CD4-positive, alpha-beta memory T cell (primary cell): ENCODE measurements around the gene AFTPH. TPM values are rescaled to one million over a fixed set of nuclear protein-coding genes. Genes with fewer than 3 reads are reported as not detected.
A peak's percentile ranks its signal among the peaks of the same experiment; 100 is the strongest.

Experiments used
- CTCF ChIA-PET: fragments of 350-600 bp; sonication (Branson Sonifier 250); formaldehyde crosslinking; loops from one replicate; lab custom pipeline; 2021; ENCODE audit warnings: inconsistent platforms; ENCODE audit not compliant: partially characterized antibody; lab: Charles Lee
- POLR2A ChIA-PET: fragments of 350-600 bp; sonication (Branson Sonifier 250); formaldehyde crosslinking; loops from one replicate; lab custom pipeline; 2021; ENCODE audit not compliant: partially characterized antibody; lab: Charles Lee
- DNase-seq, 5 donors: peaks; one replicate each; pipeline versions ENCODE4 v3.0.0 to v3.0.0-alpha.2; 2020 to 2022; ENCODE audit warnings: mixed read lengths in 1 of 5
- H3K27ac ChIP-seq: one replicate; pipeline ENCODE4 v1.7.0; 2013; ENCODE audit warnings: low read depth, low read length
- H3K27me3 ChIP-seq: 2 replicates; pipeline ENCODE4 v1.7.0; 2013; ENCODE audit warnings: mild to moderate bottlenecking, low read length, moderate library complexity; ENCODE audit not compliant: insufficient read depth
- H3K36me3 ChIP-seq: 2 replicates; pipeline ENCODE4 v1.7.0; 2013; ENCODE audit warnings: mild to moderate bottlenecking, low read length, moderate library complexity; ENCODE audit not compliant: insufficient read depth
- H3K4me1 ChIP-seq: 2 replicates; pipeline ENCODE4 v1.7.0; 2013; ENCODE audit warnings: mild to moderate bottlenecking, low read length, moderate library complexity; ENCODE audit not compliant: insufficient read depth
- H3K4me3 ChIP-seq, 2 donors: one replicate each; pipeline ENCODE4 v1.7.0; 2013; ENCODE audit warnings: low read length in 2 of 2, mild to moderate bottlenecking in 1 of 2
- H3K9me3 ChIP-seq, 2 donors: one replicate each; pipeline ENCODE4 v1.7.0; 2013; ENCODE audit warnings: low read length in 2 of 2, control low read depth in 1 of 2; ENCODE audit not compliant: control insufficient read depth in 1 of 2
- H3K27ac Mint-ChIP-seq, 7 donors: one replicate each; pipeline ENCODE4 v1.8.0; 2020 to 2021; ENCODE audit warnings: mixed read lengths in 7 of 7, mild to moderate bottlenecking in 6 of 7, inconsistent platforms in 3 of 7, moderate library complexity in 3 of 7
- H3K27me3 Mint-ChIP-seq, 2 donors: one replicate each; pipeline ENCODE4 v1.8.0; 2020 to 2021; ENCODE audit warnings: mixed read lengths in 2 of 2
- H3K36me3 Mint-ChIP-seq, 2 donors: one replicate each; pipeline ENCODE4 v1.8.0; 2020 to 2021; ENCODE audit warnings: mixed read lengths in 2 of 2, inconsistent platforms in 1 of 2, mild to moderate bottlenecking in 1 of 2
- H3K4me1 Mint-ChIP-seq, 4 donors: one replicate each; pipeline ENCODE4 v1.8.0; 2020 to 2021; ENCODE audit warnings: mixed read lengths in 4 of 4, mild to moderate bottlenecking in 1 of 4
- H3K4me3 Mint-ChIP-seq, 8 donors: one replicate each; pipeline ENCODE4 v1.8.0; 2020 to 2021; ENCODE audit warnings: mixed read lengths in 8 of 8, mild to moderate bottlenecking in 7 of 8, moderate library complexity in 6 of 8, inconsistent platforms in 3 of 8
- H3K9me3 Mint-ChIP-seq, 8 donors: one replicate each; pipeline ENCODE4 v1.8.0; 2020 to 2021; ENCODE audit warnings: mixed read lengths in 8 of 8, mild to moderate bottlenecking in 5 of 8, inconsistent platforms in 3 of 8, moderate library complexity in 1 of 8
- intact Hi-C: fragments of 100-400 bp; cut with micrococcal nuclease; formaldehyde crosslinking; loops from one replicate; pipeline ENCODE4 v1.15.1; 2023
- polyA plus RNA-seq, 2 donors: library from polyadenylated mRNA; unstranded; fragments of 300-500 nt; fragmentation: Illumina TruSeq; gene quantifications; one replicate each; pipeline ENCODE4 v1.2.3, GENCODE V29; 2021
- total RNA-seq, 2 experiments: library from RNA; stranded (reverse); gene quantifications; one replicate each; pipeline ENCODE4 v1.2.3, GENCODE V29; 2021

Gene AFTPH
- total and polyA plus RNA-seq, 4 experiments from 2014 or later = 22.8 to 48.9 (median 38.7) TPM

DNA sequence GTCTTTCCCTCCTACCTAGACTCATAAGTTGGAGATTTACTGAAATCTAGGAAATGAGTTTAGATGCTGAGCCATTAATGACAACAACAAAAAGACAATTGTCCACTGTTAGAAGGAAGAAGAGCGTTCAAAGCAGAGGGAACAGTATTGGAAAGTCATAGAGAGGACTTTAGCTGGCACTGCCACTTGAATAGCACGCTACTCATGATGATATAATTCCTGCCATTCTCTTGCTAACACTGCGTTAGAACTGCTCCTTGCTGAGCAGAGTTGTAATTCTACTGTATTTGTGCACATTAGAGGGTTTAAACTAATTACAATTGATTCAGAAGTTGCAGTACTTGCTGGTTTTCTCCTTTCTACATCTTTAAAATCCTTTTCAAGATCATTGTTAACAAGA lies 9.0 kb upstream of the AFTPH start:
- Mint-ChIP-seq H3K36me3 (no peaks in the 10 kb centered on the region), H3K9me3 (no peaks in the 10 kb centered on the region), H3K4me3 (no peak overlapping the region), H3K4me1 (no peaks in the 10 kb centered on the region), H3K27ac (no peak overlapping the region), H3K27me3 (peaks cover 0 to 2% of the 10 kb centered on the region in 2 donors)
- no peaks in the 10 kb centered on the region for H3K4me1 ChIP-seq
- no peaks in the 10 kb centered on the region for H3K9me3 ChIP-seq
- H3K36me3 ChIP-seq = no peaks in the 10 kb centered on the region
- no peaks in the 10 kb centered on the region for H3K27me3 ChIP-seq
- no peak overlapping the region for H3K4me3 ChIP-seq
- POLR2A ChIA-PET = no interaction called here
- no peak for DNase-seq
- H3K27ac ChIP-seq = no peak overlapping the region
- intact Hi-C loops = no loop called here
- CTCF ChIA-PET = interaction anchor here (1.3 kb wide), 2 partner anchors 9 to 182 kb away, joined by 3 to 6 read pairs; partner anchors contain the start of gene AFTPH

DNA sequence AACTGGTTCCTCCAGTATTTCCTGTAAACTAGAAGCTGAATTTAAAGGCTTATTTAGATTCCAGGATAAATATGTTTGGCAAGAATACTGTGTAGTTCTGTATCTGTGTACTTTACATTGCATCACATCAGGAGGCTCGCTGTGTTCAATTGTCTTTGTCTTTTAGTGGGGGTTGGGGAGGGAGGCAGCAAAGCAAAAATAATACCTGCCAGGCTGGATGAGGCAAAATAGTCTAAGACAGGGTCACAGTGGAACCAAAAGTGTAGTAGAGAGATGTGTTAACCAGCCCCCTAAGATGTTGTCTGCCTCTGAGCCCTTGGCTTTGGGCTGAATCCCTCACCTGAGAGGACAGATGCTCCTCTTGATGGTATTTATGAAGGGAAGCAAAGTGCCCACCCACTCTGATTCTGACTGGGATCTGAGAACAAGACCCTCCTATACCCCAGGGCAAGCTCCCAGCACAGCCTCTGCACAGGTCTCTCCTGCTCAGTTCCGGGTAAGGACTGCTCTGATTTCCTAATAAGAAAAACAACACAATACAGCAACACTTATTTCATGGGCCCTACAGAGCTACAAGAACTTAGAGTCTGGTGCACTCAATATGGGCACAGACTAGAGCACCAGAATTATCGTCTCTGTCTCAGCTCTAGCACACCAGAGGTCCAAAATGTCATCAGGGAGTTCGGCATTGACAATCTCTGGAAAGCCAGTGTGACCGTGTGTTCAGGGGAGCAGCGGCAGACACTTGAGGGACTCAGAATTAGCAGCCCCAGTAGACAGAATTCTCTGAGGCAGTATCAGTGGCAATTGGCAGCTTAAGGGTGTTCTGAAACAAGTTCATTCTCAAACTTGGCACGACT lies 7.2 kb upstream of the AFTPH start:
- H3K36me3 ChIP-seq = no peaks in the 10 kb centered on the region
- no peak overlapping the region for H3K4me3 ChIP-seq
- CTCF ChIA-PET = interaction anchor here (1.1 to 3.0 kb wide), 4 partner anchors 26 to 351 kb away, joined by 3 to 11 read pairs (median 6); no protein-coding TSS in a partner anchor
- H3K27ac ChIP-seq = no peak overlapping the region
- H3K9me3 ChIP-seq = no peaks in the 10 kb centered on the region
- intact Hi-C loops = no loop called here
- Mint-ChIP-seq H3K27ac (no peak overlapping the region), H3K36me3 (no peaks in the 10 kb centered on the region), H3K9me3 (no peaks in the 10 kb centered on the region), H3K4me1 (no peaks in the 10 kb centered on the region), H3K4me3 (no peak overlapping the region), H3K27me3 (peaks cover 0 to 2% of the 10 kb centered on the region in 2 donors)
- H3K27me3 ChIP-seq = no peaks in the 10 kb centered on the region
- no peak for DNase-seq
- no peaks in the 10 kb centered on the region for H3K4me1 ChIP-seq
- POLR2A ChIA-PET = no interaction called here

DNA sequence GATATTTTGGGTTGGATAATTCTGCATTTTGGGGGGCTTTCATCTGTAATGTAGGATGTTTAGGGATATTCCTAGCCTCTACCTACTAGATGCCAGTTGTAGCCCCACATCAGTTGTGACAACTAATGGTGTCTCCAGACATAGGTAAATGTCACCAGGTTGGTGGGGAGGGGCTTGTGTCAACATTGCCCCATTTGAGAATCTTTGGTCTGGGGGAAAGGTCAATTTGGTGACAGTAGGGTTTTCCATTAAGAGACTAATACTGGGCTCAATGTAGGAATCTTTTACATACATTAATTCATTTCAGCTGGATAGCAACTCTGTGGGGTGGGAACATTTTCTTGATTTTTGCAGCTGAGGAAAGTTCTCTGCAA lies 6.6 kb upstream of the AFTPH start:
- H3K4me3 Mint-ChIP-seq = no peak overlapping the region
- H3K9me3 Mint-ChIP-seq = no peaks in the 10 kb centered on the region
- H3K27me3 Mint-ChIP-seq = peaks cover 0 to 2% of the 10 kb centered on the region in 2 donors
- CTCF ChIA-PET = interaction anchor here (1.1 to 3.0 kb wide), 4 partner anchors 11 to 350 kb away, joined by 3 to 11 read pairs (median 6); no protein-coding TSS in a partner anchor
- no peaks in the 10 kb centered on the region for H3K36me3 ChIP-seq
- H3K4me1 Mint-ChIP-seq = peaks cover 0 to under 1% (median 0%) of the 10 kb centered on the region in 4 donors
- no peaks in the 10 kb centered on the region for H3K9me3 ChIP-seq
- H3K27ac Mint-ChIP-seq = no peak overlapping the region
- POLR2A ChIA-PET = no interaction called here
- no peak for DNase-seq
- intact Hi-C loops = no loop called here
- H3K27me3 ChIP-seq = no peaks in the 10 kb centered on the region
- peaks cover under 1% of the 10 kb centered on the region for H3K4me1 ChIP-seq
- H3K27ac ChIP-seq = no peak overlapping the region
- no peaks in the 10 kb centered on the region for H3K36me3 Mint-ChIP-seq
- H3K4me3 ChIP-seq = no peak overlapping the region

DNA sequence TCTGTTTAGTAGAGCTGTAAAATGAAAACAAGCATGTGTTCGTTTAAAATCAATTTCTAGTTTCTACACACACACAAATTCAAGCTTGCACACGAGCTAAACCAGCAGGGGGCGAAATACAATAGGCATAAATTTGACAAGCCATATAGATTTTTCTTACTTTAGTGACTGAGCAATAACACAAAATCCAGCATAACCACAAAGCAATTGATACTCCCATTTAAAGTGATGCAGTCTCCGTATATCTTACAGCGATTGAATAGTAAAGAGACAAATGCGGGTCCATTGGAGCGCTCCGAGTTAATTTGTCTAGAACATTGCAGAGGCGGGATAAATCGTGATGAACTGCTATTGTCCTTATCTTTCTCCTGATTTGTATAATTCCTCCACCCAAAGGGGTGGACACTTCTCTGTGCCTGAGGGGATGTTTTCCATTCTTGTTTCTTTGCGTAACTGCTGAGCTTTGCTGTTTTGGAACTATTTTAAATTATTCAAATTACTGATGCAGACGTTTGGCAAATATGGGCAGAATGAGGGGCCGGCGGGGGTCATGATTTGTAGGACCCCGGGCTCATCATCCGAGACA lies 1.2 kb upstream of the AFTPH start:
- Histone ChIP-seq H3K36me3 (no peaks in the 10 kb centered on the region), H3K27me3 (no peaks in the 10 kb centered on the region), H3K4me1 (peaks cover 30% of the 10 kb centered on the region), H3K27ac (peak overlapping the region; percentile 96), H3K4me3 (peak overlapping the region; percentile 47 to 94), H3K9me3 (no peaks in the 10 kb centered on the region)
- ChIA-PET CTCF (interaction anchor here (0.6 to 4.9 kb wide), 46 partner anchors 8 to 705 kb away, joined by 3 to 128 read pairs (median 5); partner anchors contain the start of genes ACTR2 and SERTAD2), POLR2A (interaction anchor here (0.6 to 4.5 kb wide), 25 partner anchors 11 to 705 kb away, joined by 3 to 55 read pairs (median 5); partner anchors contain the start of genes ACTR2, CEP68, RAB1A and SERTAD2)
- peaks cover 0 to 19% of the 10 kb centered on the region in 2 donors for H3K36me3 Mint-ChIP-seq
- H3K27ac Mint-ChIP-seq = peak overlapping the region; percentile 96 to 99 (median 98)
- peaks cover 0 to 2% of the 10 kb centered on the region in 2 donors for H3K27me3 Mint-ChIP-seq
- DNase-seq = peak; percentile 78 to 83 (median 79)
- peaks cover 24 to 40% (median 30%) of the 10 kb centered on the region in 4 donors for H3K4me1 Mint-ChIP-seq
- peaks cover 0 to 3% (median 0%) of the 10 kb centered on the region in 8 donors for H3K9me3 Mint-ChIP-seq
- peak overlapping the region; percentile 95 to 100 (median 98) for H3K4me3 Mint-ChIP-seq
- intact Hi-C loops = loop anchor here (1.0 to 2.0 kb wide), 4 partner anchors 39 to 534 kb away; partner anchors contain the start of gene CEP68

DNA sequence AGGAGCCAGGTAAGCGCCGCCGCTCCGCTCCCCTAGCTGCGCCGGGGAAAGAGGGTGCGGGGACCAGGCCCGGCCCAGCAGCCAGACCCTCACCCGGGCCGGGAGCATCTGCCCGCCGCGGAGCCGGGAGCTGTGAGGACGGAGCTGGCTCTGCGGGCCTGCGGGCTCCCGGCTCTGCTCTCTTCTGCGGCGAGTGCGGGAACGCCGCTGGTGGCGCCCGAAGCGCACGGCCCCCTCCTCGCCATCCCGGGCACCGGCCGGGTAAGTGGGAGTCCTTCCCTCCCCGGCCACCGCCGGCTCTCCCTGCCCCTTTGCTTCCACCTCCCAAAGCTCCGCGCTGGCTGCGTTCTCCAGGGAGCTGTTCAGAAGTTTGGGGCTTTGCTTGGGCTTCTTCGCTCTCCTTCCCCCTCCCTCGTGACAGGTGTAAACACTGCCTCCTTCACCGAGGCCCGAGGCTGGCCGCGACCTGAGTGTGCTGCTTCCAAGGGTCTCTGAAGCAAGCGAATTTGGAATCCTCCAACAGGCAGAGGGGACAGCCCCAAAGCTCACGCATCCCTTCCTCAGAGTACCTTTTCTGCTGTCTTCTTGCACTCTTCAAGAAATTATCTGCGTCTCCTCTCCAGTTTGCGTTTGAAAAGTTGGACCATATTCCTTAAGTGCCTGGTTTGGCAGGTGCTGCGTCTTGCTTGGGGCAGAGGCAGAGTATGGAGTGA lies 632 bp downstream of the AFTPH start:
- Mint-ChIP-seq H3K9me3 (peaks cover 0 to 3% (median 0%) of the 10 kb centered on the region in 8 donors), H3K27me3 (peaks cover 0 to 2% of the 10 kb centered on the region in 2 donors), H3K4me3 (peak overlapping the region; percentile 99 to 100 (median 99)), H3K27ac (peak overlapping the region; percentile 97 to 99 (median 99)), H3K36me3 (peaks cover 5 to 19% of the 10 kb centered on the region in 2 donors), H3K4me1 (peaks cover 36 to 55% (median 43%) of the 10 kb centered on the region in 4 donors)
- H3K9me3 ChIP-seq = no peaks in the 10 kb centered on the region
- POLR2A ChIA-PET = interaction anchor here (0.6 to 4.5 kb wide), 25 partner anchors 9 to 936 kb away, joined by 3 to 55 read pairs (median 6); partner anchors contain the start of genes ACTR2, CEP68, MDH1 and RAB1A
- intact Hi-C loops = loop anchor here (1.0 to 2.0 kb wide), 12 partner anchors 83 to 936 kb away; partner anchors contain the start of genes MDH1, PELI1, RAB1A and SERTAD2
- peak in 2 of 5 donors; percentile 26 to 60 for DNase-seq
- peak overlapping the region; percentile 96 for H3K27ac ChIP-seq
- H3K27me3 ChIP-seq = no peaks in the 10 kb centered on the region
- CTCF ChIA-PET = interaction anchor here (0.9 to 4.9 kb wide), 22 partner anchors 10 to 475 kb away, joined by 3 to 128 read pairs (median 7); partner anchors contain the start of gene SERTAD2
- H3K36me3 ChIP-seq = no peaks in the 10 kb centered on the region
- H3K4me3 ChIP-seq = peak overlapping the region; percentile 80 to 94
- peaks cover 44% of the 10 kb centered on the region for H3K4me1 ChIP-seq

DNA sequence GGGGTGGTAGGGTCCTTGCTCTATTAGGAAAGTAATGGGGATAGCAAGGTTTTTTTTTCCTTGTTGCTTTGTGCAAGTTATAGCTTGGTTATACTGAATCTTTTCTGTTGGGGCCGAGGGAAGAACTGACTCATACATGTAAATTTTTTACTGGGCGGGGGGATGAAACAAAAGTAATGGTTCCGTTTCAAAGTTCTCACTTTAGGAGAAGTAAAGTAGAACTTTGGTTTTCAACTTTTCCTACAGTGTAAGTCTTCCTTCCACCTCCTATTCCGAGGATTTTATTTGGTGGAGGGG lies 1.1 kb downstream of the AFTPH start:
- POLR2A ChIA-PET = interaction anchor here (1.1 to 4.5 kb wide), 14 partner anchors 8 to 936 kb away, joined by 3 to 55 read pairs (median 13); partner anchors contain the start of genes ACTR2, MDH1, RAB1A and SERTAD2
- Histone ChIP-seq H3K4me1 (peaks cover 44% of the 10 kb centered on the region), H3K27ac (peak overlapping the region; percentile 96), H3K36me3 (no peaks in the 10 kb centered on the region), H3K27me3 (no peaks in the 10 kb centered on the region), H3K9me3 (no peaks in the 10 kb centered on the region), H3K4me3 (peak overlapping the region; percentile 80 to 94)
- intact Hi-C loops = loop anchor here (2.0 kb wide), 1 partner anchor 906 kb away; no protein-coding TSS in a partner anchor
- peak overlapping the region; percentile 95 to 99 (median 98) for H3K27ac Mint-ChIP-seq
- peaks cover 0 to 3% (median 0%) of the 10 kb centered on the region in 8 donors for H3K9me3 Mint-ChIP-seq
- DNase-seq = peak in 4 of 5 donors; percentile 9 to 73 (median 22)
- CTCF ChIA-PET = interaction anchor here (1.2 to 4.9 kb wide), 8 partner anchors 36 to 476 kb away, joined by 4 to 128 read pairs (median 31); partner anchors contain the start of gene SERTAD2
- H3K36me3 Mint-ChIP-seq = peaks cover 5 to 19% of the 10 kb centered on the region in 2 donors
- peaks cover 37 to 56% (median 43%) of the 10 kb centered on the region in 4 donors for H3K4me1 Mint-ChIP-seq
- H3K27me3 Mint-ChIP-seq = peaks cover 0 to 2% of the 10 kb centered on the region in 2 donors
- peak overlapping the region; percentile 99 for H3K4me3 Mint-ChIP-seq
